Tibial nerve (tissue), 4 donors: Measurements from ENCODE around the gene SYNE3. TPM values are rescaled to one million over a fixed set of nuclear protein-coding genes. Genes with fewer than 3 reads are reported as not detected.

Experiments used
- DNase-seq, 2 donors: peaks; one replicate each; pipeline ENCODE4 v3.0.0-alpha.2; 2019; ENCODE audit warnings: low spot score in 2 of 2
- H3K27ac ChIP-seq, 4 donors: fragments of 200-600 bp; sonication (generic) in 3 of 4; one replicate each; pipeline ENCODE4 v1.5.1; 2017 to 2019; ENCODE audit warnings: mild to moderate bottlenecking in 1 of 4
- H3K27me3 ChIP-seq, 2 donors: fragments of 200-600 bp; sonication (generic) in 1 of 2; one replicate each; pipeline versions ENCODE4 v1.5.1 to v1.6.0; 2017 to 2019
- H3K36me3 ChIP-seq, 3 donors: fragments of 200-600 bp; sonication (generic); one replicate each; pipeline ENCODE4 v1.5.1; 2018 to 2019
- H3K4me1 ChIP-seq, 4 donors: fragments of 200-600 bp; sonication (generic) in 3 of 4; one replicate each; pipeline ENCODE4 v1.5.1; 2017 to 2019
- H3K4me3 ChIP-seq, 4 donors: fragments of 200-600 bp; sonication (generic) in 3 of 4; one replicate each; pipeline ENCODE4 v1.5.1; 2017 to 2019; ENCODE audit warnings: mild to moderate bottlenecking in 1 of 4, moderate library complexity in 1 of 4
- H3K9me3 ChIP-seq, 4 donors: fragments of 200-600 bp; sonication (generic) in 3 of 4; one replicate each; pipeline ENCODE4 v1.5.1; 2017 to 2019
- CTCF ChIP-seq, 5 experiments: fragments of 200-600 bp in 3 of 5; fragments of 450-650 bp in 2 of 5; sonication (generic) in 3 of 5; IDR thresholded peaks; one replicate each; pipeline ENCODE4 v1.5.1; 2016 to 2019; ENCODE audit warnings: antibody characterized with exemption in 5 of 5, mild to moderate bottlenecking in 3 of 5, moderate library complexity in 2 of 5
- EP300 ChIP-seq, 2 donors: sonication (generic); formaldehyde crosslinking; IDR thresholded peaks; one replicate each; pipeline ENCODE4 v1.6.1; 2017; ENCODE audit warnings: antibody characterized with exemption in 2 of 2, mild to moderate bottlenecking in 1 of 2
- POLR2A ChIP-seq, 2 donors: fragments of 450-650 bp; IDR thresholded peaks; one replicate each; pipeline ENCODE4 v1.6.1; 2017; ENCODE audit warnings: antibody characterized with exemption in 2 of 2, mild to moderate bottlenecking in 2 of 2, moderate library complexity in 2 of 2
- WGBS, 2 donors: methylation state at CpG; one replicate each; pipeline ENCODE4 v1.1.5; 2018; 5-methylcytosine and 5-hydroxymethylcytosine counted together
- total RNA-seq, 4 donors: library from RNA; depleted of rRNA; stranded (reverse); fragments of >200 nt; gene quantifications; one replicate each; pipeline ENCODE4 v1.1.0, GENCODE V29; 2016

Gene SYNE3
- total RNA-seq, 4 donors from 2014 or later: 71.0 to 106 (median 87.5) TPM

GRCh38 chr14:95478309-95478708, 38.1 kb downstream of the SYNE3 start:
- no peak overlapping the region for H3K4me3 ChIP-seq
- peaks cover 0 to 77% (median 61%) of the 10 kb centered on the region in 4 donors for H3K4me1 ChIP-seq
- H3K9me3 ChIP-seq: no peaks in the 10 kb centered on the region
- no peak for DNase-seq
- 85 to 95% methylated on average over 6 of the region's 6 CpGs for WGBS, 2 donors
- TF ChIP-seq CTCF (IDR thresholded peaks at IDR 0.05): no peak
- no peak for TF ChIP-seq POLR2A (IDR thresholded peaks at IDR 0.05)
- no peak for TF ChIP-seq EP300 (IDR thresholded peaks at IDR 0.05)
- no peaks in the 10 kb centered on the region for H3K27me3 ChIP-seq
- peak overlapping the region in 2 of 4 donors; percentile 80 to 94 for H3K27ac ChIP-seq
- H3K36me3 ChIP-seq: peaks cover 0 to 22% (median 11%) of the 10 kb centered on the region in 3 donors

GRCh38 chr14:95477411-95478269, 38.8 kb downstream of the SYNE3 start:
- H3K27ac ChIP-seq: peak overlapping the region in 2 of 4 donors; percentile 80 to 94
- H3K9me3 ChIP-seq: no peaks in the 10 kb centered on the region
- H3K27me3 ChIP-seq: no peaks in the 10 kb centered on the region
- TF ChIP-seq CTCF (IDR thresholded peaks at IDR 0.05): no peak
- no peak for TF ChIP-seq POLR2A (IDR thresholded peaks at IDR 0.05)
- no peak for TF ChIP-seq EP300 (IDR thresholded peaks at IDR 0.05)
- WGBS, 2 donors: 51 to 54% methylated on average over 17 of the region's 17 CpGs
- H3K4me1 ChIP-seq: peaks cover 0 to 77% (median 56%) of the 10 kb centered on the region in 4 donors
- DNase-seq: no peak
- no peak overlapping the region for H3K4me3 ChIP-seq
- peaks cover 0 to 28% (median 11%) of the 10 kb centered on the region in 3 donors for H3K36me3 ChIP-seq

DNA sequence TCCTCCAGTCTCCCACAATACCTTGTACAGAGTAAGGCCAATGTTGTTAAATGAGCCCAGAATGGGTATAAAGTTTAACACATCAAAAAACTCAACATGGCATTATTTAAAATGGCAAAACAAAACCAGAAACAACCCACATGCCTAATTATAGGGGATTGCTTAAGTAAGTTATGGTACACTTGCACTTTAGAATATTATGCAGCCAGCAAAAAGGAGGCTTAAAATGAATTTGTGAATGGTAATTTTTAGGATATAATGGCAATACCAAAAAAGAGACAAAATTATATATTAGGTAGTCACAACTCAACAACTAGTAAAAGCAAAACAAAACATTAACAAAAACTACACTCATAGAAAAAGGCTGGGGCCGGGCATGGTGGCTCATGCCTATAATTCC, 39.7 kb downstream of the SYNE3 start:
- TF ChIP-seq CTCF (IDR thresholded peaks at IDR 0.05) (no peak), POLR2A (IDR thresholded peaks at IDR 0.05) (no peak), EP300 (IDR thresholded peaks at IDR 0.05) (no peak)
- WGBS, 2 donors: 96 to 100% methylated on average over 1 of the region's 1 CpG

DNA sequence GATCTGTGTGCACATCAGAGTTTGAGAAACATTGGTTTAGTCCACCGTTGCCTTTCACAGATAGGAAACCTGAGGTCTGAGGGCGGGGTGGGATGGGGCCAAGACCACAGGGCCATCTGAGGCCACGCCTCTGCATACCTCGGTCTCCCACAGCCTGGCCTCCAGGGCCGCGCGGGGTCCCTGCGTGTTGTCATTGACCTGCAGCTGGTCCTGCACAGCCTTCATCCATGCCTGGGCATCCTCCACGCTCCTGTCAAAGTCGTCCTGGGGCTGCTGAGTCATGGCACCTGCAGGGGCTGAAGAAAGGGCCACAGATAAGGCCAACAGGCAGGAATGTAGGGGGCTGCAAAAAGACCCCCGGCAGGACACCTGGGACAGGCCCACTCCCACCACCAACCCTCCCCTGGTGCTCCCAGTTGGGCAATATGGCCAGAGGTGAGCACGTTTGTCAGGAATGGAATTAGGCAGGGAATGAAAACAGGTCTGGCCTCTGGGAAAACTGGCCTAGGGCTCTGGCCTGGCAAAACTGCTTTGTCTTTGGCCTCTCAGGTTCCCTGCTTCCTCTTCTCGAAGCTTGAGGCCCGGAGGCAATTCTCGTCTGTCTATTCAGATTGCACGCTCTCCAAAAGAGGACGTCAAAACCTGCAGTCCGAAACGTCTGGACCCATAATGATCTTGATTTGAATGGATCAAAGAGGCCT, 40.8 kb downstream of the SYNE3 start:
- H3K27me3 ChIP-seq: no peaks in the 10 kb centered on the region
- H3K4me1 ChIP-seq: peaks cover 0 to 77% (median 39%) of the 10 kb centered on the region in 4 donors
- no peak overlapping the region for H3K4me3 ChIP-seq
- no peak for DNase-seq
- WGBS, 2 donors: 86 to 88% methylated on average over 19 of the region's 19 CpGs
- H3K27ac ChIP-seq: no peak overlapping the region
- H3K9me3 ChIP-seq: no peaks in the 10 kb centered on the region
- H3K36me3 ChIP-seq: peaks cover 0 to 46% (median 11%) of the 10 kb centered on the region in 3 donors
- TF ChIP-seq CTCF (IDR thresholded peaks at IDR 0.05): no peak
- TF ChIP-seq EP300 (IDR thresholded peaks at IDR 0.05): no peak
- no peak for TF ChIP-seq POLR2A (IDR thresholded peaks at IDR 0.05)

More for the DNA sequence above, 39.7 kb downstream of the SYNE3 start:
- Histone ChIP-seq H3K9me3 (no peaks in the 10 kb centered on the region), H3K4me3 (no peak overlapping the region), H3K27ac (peak overlapping the region in 2 of 4 donors; percentile 80 to 94), H3K4me1 (peaks cover 0 to 77% (median 50%) of the 10 kb centered on the region in 4 donors), H3K36me3 (peaks cover 0 to 37% (median 11%) of the 10 kb centered on the region in 3 donors), H3K27me3 (no peaks in the 10 kb centered on the region)
- no peak for DNase-seq
